OCI-LY1 (cell line): ENCODE results near the gene SEMA3F.

ENCODE experiments used
- H2AFZ ChIP-seq: fragments of 200-600 bp; sonication (generic), shearing (Covaris generic); 2 replicates; pipeline ENCODE4 v1.6.0; 2014; ENCODE audit warnings: antibody characterized with exemption, mild to moderate bottlenecking, low read length
- H3F3A ChIP-seq: fragments of 200-600 bp; sonication (generic), shearing (Covaris generic); 2 replicates; pipeline ENCODE4 v1.6.0; 2014; ENCODE audit warnings: mild to moderate bottlenecking, antibody characterized with exemption, low read length, moderate library complexity; ENCODE audit not compliant: insufficient read depth
- H3K27ac ChIP-seq: fragments of 200-600 bp; sonication (generic); 2 replicates; pipeline ENCODE4 v1.5.1; 2014; ENCODE audit warnings: low read length, mixed run types, mild to moderate bottlenecking, low read depth; ENCODE audit not compliant: poor library complexity, severe bottlenecking
- H3K27me3 ChIP-seq: fragments of 200-600 bp; sonication (generic); 2 replicates; pipeline ENCODE4 v1.6.0; 2014; ENCODE audit warnings: antibody characterized with exemption, mild to moderate bottlenecking, low read length, moderate library complexity; ENCODE audit not compliant: insufficient read depth
- H3K36me3 ChIP-seq: fragments of 200-600 bp; sonication (generic); 2 replicates; pipeline ENCODE4 v1.6.1; 2014; ENCODE audit warnings: mild to moderate bottlenecking, antibody characterized with exemption, low read length, moderate library complexity, mixed read lengths; ENCODE audit not compliant: insufficient read depth
- H3K4me1 ChIP-seq: fragments of 200-600 bp; sonication (generic); 2 replicates; pipeline ENCODE4 v1.5.1; 2014; ENCODE audit warnings: mild to moderate bottlenecking, low read length, moderate library complexity; ENCODE audit not compliant: insufficient read depth, severe bottlenecking
- H3K4me2 ChIP-seq: fragments of 200-600 bp; sonication (generic), shearing (Covaris generic); 2 replicates; pipeline ENCODE4 v1.6.1; 2014; ENCODE audit warnings: low read length
- H3K4me3 ChIP-seq: fragments of 200-600 bp; sonication (generic); 2 replicates; pipeline ENCODE4 v1.5.1; 2014; ENCODE audit warnings: low read length, low read depth, mild to moderate bottlenecking, mixed read lengths; ENCODE audit not compliant: poor library complexity, severe bottlenecking
- H3K79me2 ChIP-seq: fragments of 200-600 bp; shearing (Covaris generic); 2 replicates; pipeline ENCODE4 v1.6.1; 2016; ENCODE audit warnings: mixed run types, low read length, mixed read lengths; ENCODE audit not compliant: insufficient read depth
- H3K9ac ChIP-seq: fragments of 200-600 bp; sonication (generic), shearing (Covaris generic); 2 replicates; pipeline ENCODE4 v1.6.1; 2014; ENCODE audit warnings: mild to moderate bottlenecking, low read length, mixed read lengths
- H3K9me2 ChIP-seq: fragments of 200-600 bp; sonication (generic), shearing (Covaris generic); 2 replicates; pipeline ENCODE4 v1.6.1; 2014; ENCODE audit warnings: low read depth, mild to moderate bottlenecking, low read length, mixed read lengths
- H3K9me3 ChIP-seq: fragments of 200-600 bp; shearing (Covaris generic); 2 replicates; pipeline ENCODE4 v1.6.1; 2014; ENCODE audit warnings: low read length, mixed read lengths
- H4K20me1 ChIP-seq: fragments of 200-600 bp; sonication (generic), shearing (Covaris generic); 2 replicates; pipeline ENCODE4 v1.6.0; 2016; ENCODE audit warnings: mild to moderate bottlenecking, low read length; ENCODE audit not compliant: insufficient read depth
- CTCF ChIP-seq: fragments of 200-600 bp; sonication (generic), shearing (Covaris generic); IDR thresholded peaks from 2 replicates; pipeline ENCODE4 v1.5.1; 2017; ENCODE audit warnings: mild to moderate bottlenecking, antibody characterized with exemption, low read length, moderate library complexity, mixed read lengths
- EZH2 ChIP-seq: fragments of 200-600 bp; sonication (generic), shearing (Covaris generic); IDR thresholded peaks from 2 replicates; pipeline ENCODE4 v1.8.0; 2017; ENCODE audit warnings: borderline replicate concordance, mixed run types, mild to moderate bottlenecking, antibody characterized with exemption, low read length, moderate library complexity, mixed read lengths

SEMA3F gene

GRCh38 chr3:50215529-50215928 is 60.4 kb downstream of the SEMA3F start:
- Histone ChIP-seq H4K20me1 (no peaks in the 10 kb centered on the region), H3K9ac (no peak overlapping the region), H3K27ac (no peak overlapping the region), H3K36me3 (no peaks in the 10 kb centered on the region), H3K4me2 (no peak overlapping the region), H3F3A (no peaks in the 10 kb centered on the region), H2AFZ (no peak overlapping the region), H3K4me3 (no peak overlapping the region), H3K9me2 (no peaks in the 10 kb centered on the region), H3K4me1 (no peaks in the 10 kb centered on the region), H3K9me3 (no peaks in the 10 kb centered on the region), H3K27me3 (peaks cover 14% of the 10 kb centered on the region; the same call in 1 of the 2 replicates), H3K79me2 (no peaks in the 10 kb centered on the region)
- TF ChIP-seq CTCF (no peak), EZH2 (no peak)

GRCh38 chr3:50217681-50218080 is 62.6 kb downstream of the SEMA3F start:
- Histone ChIP-seq H3K27me3 (peaks cover 14% of the 10 kb centered on the region; the same call in 1 of the 2 replicates), H3K27ac (no peak overlapping the region), H3K4me1 (no peaks in the 10 kb centered on the region), H3K4me3 (no peak overlapping the region), H3K9me2 (no peaks in the 10 kb centered on the region), H3K4me2 (no peak overlapping the region), H3K9me3 (no peaks in the 10 kb centered on the region), H3F3A (no peaks in the 10 kb centered on the region), H2AFZ (no peak overlapping the region), H3K79me2 (no peaks in the 10 kb centered on the region), H3K9ac (no peak overlapping the region), H4K20me1 (no peaks in the 10 kb centered on the region), H3K36me3 (no peaks in the 10 kb centered on the region)
- TF ChIP-seq CTCF = no peak
- no peak for TF ChIP-seq EZH2

- Histone ChIP-seq H3K9me2 (no peaks in the 10 kb centered on the region), H3K79me2 (no peaks in the 10 kb centered on the region), H3K4me1 (no peaks in the 10 kb centered on the region), H3F3A (no peaks in the 10 kb centered on the region), H3K4me3 (no peak overlapping the region), H2AFZ (no peak overlapping the region), H3K4me2 (no peak overlapping the region), H3K27ac (no peak overlapping the region), H4K20me1 (no peaks in the 10 kb centered on the region), H3K27me3 (peaks cover 14% of the 10 kb centered on the region; the same call in 1 of the 2 replicates), H3K9ac (no peak overlapping the region), H3K36me3 (no peaks in the 10 kb centered on the region), H3K9me3 (no peaks in the 10 kb centered on the region)
- TF ChIP-seq CTCF (no peak), EZH2 (no peak)
Measured at GRCh38 chr3:50218448-50218847, 63.3 kb downstream of the SEMA3F start.
